HCT116 (cell line): ENCODE measurements around the gene EP400. TPM values are rescaled to one million over a fixed set of nuclear protein-coding genes. Genes with fewer than 3 reads are reported as not detected.

ENCODE experiments used
- ATAC-seq: fragments of 200-7000 bp; cut with Tn5 transposase; 2 replicates; pipeline ENCODE4 v1.9.1; 2020; ENCODE audit warnings: mild to moderate bottlenecking, moderate library complexity
- BruUV-seq: library from RNA; stranded (reverse); fragments of 400-500 nt; replicated peaks from 2 replicates; lab custom pipeline; 2021; lab: Mats Ljungman, UMichigan
- CTCF ChIA-PET: fragments of 300-600 bp; sonication (Branson Sonifier 250); formaldehyde crosslinking; loops from one replicate; lab custom pipeline; 2021; ENCODE audit warnings: antibody characterized with exemption; lab: Charles Lee
- POLR2A ChIA-PET: fragments of 300-600, 350-600 bp; sonication (Branson Sonifier 250); formaldehyde crosslinking; loops from one replicate; lab custom pipeline; 2021; ENCODE audit warnings: antibody characterized with exemption; lab: Charles Lee
- RAD21 ChIA-PET, 2 experiments: fragments of 300-600 bp; sonication (Branson Sonifier 250); formaldehyde crosslinking; loops; one replicate each; lab custom pipeline; 2023; ENCODE audit warnings: low total read pairs in 2 of 2; ENCODE audit not compliant: uncharacterized antibody in 2 of 2, unreplicated experiment in 2 of 2, low non-redundant PET in 1 of 2; lab: Charles Lee
- DNase-seq: peaks from one replicate; pipeline ENCODE4 v3.0.0-alpha.2; 2010; ENCODE audit warnings: low read depth, low spot score
- H2AFZ ChIP-seq: fragments of 200-600 bp; shearing (Covaris generic), sonication (generic); 2 replicates; pipeline ENCODE4 v1.6.1; 2017; ENCODE audit warnings: low read depth, mixed run types, mixed read lengths, antibody characterized with exemption, low read length; ENCODE audit not compliant: poor library complexity, severe bottlenecking
- H3K27ac ChIP-seq: 2 replicates; pipeline ENCODE4 v1.5.1; 2012; ENCODE audit warnings: low read depth, low read length
- H3K27me3 ChIP-seq: fragments of 200-600 bp; sonication (generic); 2 replicates; pipeline ENCODE4 v1.6.1; 2016; ENCODE audit warnings: mixed run types, low read length, mixed read lengths; ENCODE audit not compliant: insufficient read depth
- H3K36me3 ChIP-seq, 2 experiments: fragments of 200-500 bp in 1 of 2; fragments of 200-600 bp in 1 of 2; sonication (Bioruptor generic) in 1 of 2; sonication (generic) in 1 of 2; 2 replicates each; pipeline versions ENCODE4 v1.5.1 to v1.6.1; 2014 to 2016; ENCODE audit warnings: low read length in 2 of 2, inconsistent platforms in 1 of 2, mixed read lengths in 1 of 2, mixed run types in 1 of 2; ENCODE audit not compliant: insufficient read depth in 2 of 2, control insufficient read depth in 1 of 2
- H3K4me1 ChIP-seq, 2 experiments: fragments of 200-600 bp in 1 of 2; sonication (generic) in 1 of 2; 2 replicates each; pipeline versions ENCODE4 v1.5.1 to v1.6.1; 2012 to 2017; ENCODE audit warnings: low read length in 2 of 2, inconsistent platforms in 1 of 2, mild to moderate bottlenecking in 1 of 2, mixed read lengths in 1 of 2, mixed run types in 1 of 2, moderate library complexity in 1 of 2; ENCODE audit not compliant: insufficient read depth in 2 of 2, control insufficient read depth in 1 of 2
- H3K4me2 ChIP-seq: fragments of 200-600 bp; sonication (generic); 2 replicates; pipeline ENCODE4 v1.6.1; 2017; ENCODE audit warnings: mixed run types, low read length, mixed read lengths
- H3K4me3 ChIP-seq, 2 experiments: fragments of 200-600 bp in 1 of 2; sonication (generic) in 1 of 2; replicated peaks in 1 of 2; 2 replicates each; pipeline ENCODE4 v1.5.1; 2011 to 2016; ENCODE audit warnings: low read length in 2 of 2, control low read depth in 1 of 2, low read depth in 1 of 2, mild to moderate bottlenecking in 1 of 2, mixed read lengths in 1 of 2, mixed run types in 1 of 2
- H3K79me2 ChIP-seq: fragments of 200-600 bp; sonication (generic); 2 replicates; pipeline ENCODE4 v1.6.1; 2017; ENCODE audit warnings: mild to moderate bottlenecking, mixed run types, low read length, moderate library complexity, mixed read lengths; ENCODE audit not compliant: insufficient read depth
- H3K9ac ChIP-seq: fragments of 200-600 bp; sonication (generic); 2 replicates; pipeline ENCODE4 v1.6.1; 2016; ENCODE audit warnings: low read length, mixed read lengths
- H3K9me2 ChIP-seq: fragments of 200-600 bp; sonication (generic), shearing (Covaris generic); 2 replicates; pipeline ENCODE4 v1.6.1; 2017; ENCODE audit warnings: mixed run types, mild to moderate bottlenecking, moderate library complexity; ENCODE audit not compliant: insufficient read depth
- H3K9me3 ChIP-seq, 2 experiments: fragments of 200-500 bp in 1 of 2; fragments of 200-600 bp in 1 of 2; sonication (Bioruptor generic) in 1 of 2; sonication (generic) in 1 of 2; 2 replicates each; pipeline ENCODE4 v1.6.1; 2014 to 2017; ENCODE audit warnings: low read length in 2 of 2, mixed read lengths in 2 of 2, inconsistent platforms in 1 of 2, low read depth in 1 of 2, mild to moderate bottlenecking in 1 of 2, mixed run types in 1 of 2, moderate library complexity in 1 of 2; ENCODE audit not compliant: control insufficient read depth in 1 of 2, insufficient read depth in 1 of 2
- H4K20me1 ChIP-seq: fragments of 200-600 bp; sonication (generic), shearing (Covaris generic); 2 replicates; pipeline ENCODE4 v1.6.1; 2017; ENCODE audit warnings: mixed run types, mild to moderate bottlenecking, moderate library complexity; ENCODE audit not compliant: insufficient read depth
- CBX3 ChIP-seq: IDR thresholded peaks from 2 replicates; pipeline ENCODE4 v1.6.1; 2012; ENCODE audit warnings: low read depth
- CEBPB ChIP-seq: IDR thresholded peaks from 2 replicates; pipeline ENCODE4 v1.6.1; 2012; ENCODE audit warnings: low read depth
- CTCF ChIP-seq, 3 experiments: fragments of 200-600 bp in 1 of 3; sonication (generic) in 1 of 3; IDR thresholded peaks in 2 of 3; conservative IDR thresholded peaks in 1 of 3; 2 replicates each; pipeline ENCODE4 v1.5.1; 2012 to 2017; ENCODE audit warnings: low read depth in 2 of 3, low read length in 2 of 3, antibody characterized with exemption in 1 of 3, borderline replicate concordance in 1 of 3, control low read depth in 1 of 3, mild to moderate bottlenecking in 1 of 3, mixed read lengths in 1 of 3, mixed run types in 1 of 3, moderate library complexity in 1 of 3; ENCODE audit not compliant: insufficient read depth in 1 of 3
- EGR1 ChIP-seq: IDR thresholded peaks from 2 replicates; pipeline ENCODE4 v1.6.1; 2012; ENCODE audit warnings: low read depth
- EZH2 ChIP-seq: fragments of 200-600 bp; sonication (generic); IDR thresholded peaks from 2 replicates; pipeline ENCODE4 v1.6.1; 2017; ENCODE audit warnings: antibody characterized with exemption, mixed run types
- EZH2phosphoT487 ChIP-seq: fragments of 200-600 bp; IDR thresholded peaks from 2 replicates; pipeline ENCODE4 v1.6.1; 2018; ENCODE audit warnings: antibody characterized with exemption, borderline replicate concordance
- POLR2A ChIP-seq: IDR thresholded peaks from 2 replicates; pipeline ENCODE4 v1.7.0; 2011; ENCODE audit warnings: borderline replicate concordance; ENCODE audit not compliant: insufficient read depth, insufficient read length; ENCODE audit errors: extremely low read depth
- SRF ChIP-seq: IDR thresholded peaks from 2 replicates; pipeline ENCODE4 v1.6.1; 2012; ENCODE audit warnings: low read depth
- YY1 ChIP-seq: IDR thresholded peaks from 2 replicates; pipeline ENCODE4 v1.6.1; 2011; ENCODE audit warnings: low read length, low read depth, moderate library complexity, mild to moderate bottlenecking; ENCODE audit not compliant: insufficient replicate concordance; ENCODE audit errors: extremely low read depth
- intact Hi-C: fragments of 100-400 bp; cut with micrococcal nuclease; formaldehyde crosslinking; loops from 2 replicates; pipeline ENCODE4 v1.10.0; 2022
- total RNA-seq: library from RNA; stranded (reverse); gene quantifications from one replicate; pipeline ENCODE4 v1.2.1, GENCODE V29; 2021; ENCODE audit not compliant: unreplicated experiment
- TF ChIP-seq, protein P1 (sequence below): IDR thresholded peaks from 2 replicates; pipeline ENCODE4 v1.6.1; 2012

EP400 gene
- total RNA-seq, 1 experiment from 2014 or later, result 54.5 TPM

GRCh38 chr12:131947482-131948027 is 2.2 kb upstream of the EP400 start:
- DNase-seq, result no peak
- Histone ChIP-seq H4K20me1 (no peaks in the 10 kb centered on the region), H3K9ac (no peak overlapping the region), H3K9me3 (no peaks in the 10 kb centered on the region), H3K9me2 (no peaks in the 10 kb centered on the region), H2AFZ (no peak overlapping the region), H3K4me2 (no peak overlapping the region), H3K27me3 (no peaks in the 10 kb centered on the region), H3K4me1 (peaks cover 3 to 16% of the 10 kb centered on the region in 2 experiments; a peak in 3 of 4 replicates), H3K79me2 (peaks cover 26% of the 10 kb centered on the region), H3K4me3 (no peak overlapping the region), H3K27ac (no peak overlapping the region), H3K36me3 (peaks cover 10 to 11% of the 10 kb centered on the region in 2 experiments; a peak in 3 of 4 replicates)
- ATAC-seq, result no peak
- BruUV-seq, result no TSS peak
- CTCF ChIA-PET, result no interaction called here
- POLR2A ChIA-PET, result no interaction called here
- intact Hi-C loops, result loop anchor here (5.0 kb wide), 1 partner anchor 85 kb away; no protein-coding TSS in a partner anchor
- TF ChIP-seq SRF, result no peak
- TF ChIP-seq CEBPB, result no peak
- TF ChIP-seq YY1, result no peak
- RAD21 ChIA-PET, result no interaction called here

DNA sequence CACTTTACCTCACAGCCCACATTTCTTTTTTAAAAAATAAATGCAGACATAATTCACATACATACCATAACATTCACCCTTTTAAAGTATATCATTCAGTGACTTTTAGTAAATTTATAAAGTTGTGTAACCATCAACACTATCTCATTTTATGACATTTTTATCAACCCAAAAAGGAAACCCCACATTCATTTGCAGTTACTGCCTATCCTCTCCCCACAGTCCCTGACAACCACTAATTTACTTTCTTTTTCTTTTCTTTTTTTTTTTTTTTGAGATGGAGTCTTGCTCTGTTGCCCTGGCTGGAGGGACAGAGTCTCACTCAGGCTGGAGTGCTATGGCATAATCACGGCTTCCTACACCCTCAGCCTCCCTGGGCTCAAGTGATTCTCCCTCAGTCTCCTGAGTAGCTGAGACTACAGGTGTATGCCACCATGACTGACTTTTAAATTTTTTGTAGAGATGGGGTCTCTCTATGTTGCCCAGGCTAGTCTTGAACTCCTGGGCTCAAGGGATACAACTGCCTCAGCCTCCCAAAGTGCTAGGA is 1.5 kb upstream of the EP400 start:
- TF ChIP-seq CBX3 (no peak), POLR2A (no peak), EZH2phosphoT487 (no peak), SRF (no peak), CTCF (IDR thresholded peaks at IDR 0.05 in 2 of 3, conservative IDR thresholded peaks at IDR 0.05 in 1 of 3; ENCODE audit: borderline replicate concordance in 1 of 3, insufficient read depth in 1 of 3, low read depth in 2 of 3, low read length in 2 of 3) (no peak), EZH2 (no peak), CEBPB (no peak), EGR1 (no peak)
- TF ChIP-seq, protein P1, sequence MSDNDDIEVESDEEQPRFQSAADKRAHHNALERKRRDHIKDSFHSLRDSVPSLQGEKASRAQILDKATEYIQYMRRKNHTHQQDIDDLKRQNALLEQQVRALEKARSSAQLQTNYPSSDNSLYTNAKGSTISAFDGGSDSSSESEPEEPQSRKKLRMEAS, result no peak
- no peak overlapping the region for H3K4me2 ChIP-seq
- intact Hi-C loops, result loop anchor here (5.0 kb wide), 1 partner anchor 86 kb away; no protein-coding TSS in a partner anchor
- H3K27me3 ChIP-seq, result no peaks in the 10 kb centered on the region
- DNase-seq (no peak), ATAC-seq (no peak)
- peaks cover under 1% of the 10 kb centered on the region; the same call in 1 of the 2 replicates for H4K20me1 ChIP-seq
- H3K36me3 ChIP-seq, result peaks cover 4% of the 10 kb centered on the region in 2 experiments; a peak in 2 of 4 replicates
- BruUV-seq, result no TSS peak
- ChIA-PET RAD21 (interaction anchor here in 1 of 2 experiments (0.7 kb wide), 1 partner anchor 118 kb away, joined by 5 read pairs; no protein-coding TSS in a partner anchor), POLR2A (no interaction called here), CTCF (no interaction called here)
- H3K9me3 ChIP-seq, result no peaks in the 10 kb centered on the region
- no peak overlapping the region for H2AFZ ChIP-seq
- no peak overlapping the region for H3K4me3 ChIP-seq
- no peak overlapping the region for H3K9ac ChIP-seq
- H3K79me2 ChIP-seq, result peaks cover 33% of the 10 kb centered on the region
- H3K4me1 ChIP-seq, result peaks cover 3 to 16% of the 10 kb centered on the region in 2 experiments; a peak in 3 of 4 replicates
- no peaks in the 10 kb centered on the region for H3K9me2 ChIP-seq
- H3K27ac ChIP-seq, result no peak overlapping the region
